GM12873 (cell line): ENCODE measurements around the gene FERMT3.

Experiments
- CTCF ChIP-seq: IDR thresholded peaks from 2 replicates; pipeline ENCODE4 v1.5.1; 2012; ENCODE audit warnings: low read depth, mild to moderate bottlenecking, moderate library complexity, low read length, control low read depth; ENCODE audit not compliant: insufficient read depth; ENCODE audit errors: missing control alignments

Gene FERMT3

GRCh38 chr11:64196626-64197025, 9.9 kb upstream of the FERMT3 start:
- TF ChIP-seq CTCF, result no peak

GRCh38 chr11:64198511-64198910, 8.0 kb upstream of the FERMT3 start:
- TF ChIP-seq CTCF, result no peak

GRCh38 chr11:64201543-64201942, 5.0 kb upstream of the FERMT3 start:
- TF ChIP-seq CTCF, result no peak

- no peak for TF ChIP-seq CTCF
Observed at GRCh38 chr11:64202992-64203391, 3.5 kb upstream of the FERMT3 start.

GRCh38 chr11:64203421-64204079, 3.0 kb upstream of the FERMT3 start:
- no peak for TF ChIP-seq CTCF

GRCh38 chr11:64204080-64204440, 2.5 kb upstream of the FERMT3 start:
- no peak for TF ChIP-seq CTCF

- TF ChIP-seq CTCF, result peak; percentile 78
Observed at GRCh38 chr11:64204464-64204989, 2.0 kb upstream of the FERMT3 start.
